IPS-18c (cell line): ENCODE results near the gene WDFY2.
A peak's percentile ranks its signal among the peaks of the same experiment; 100 is the strongest.
"Not testable (repeated sequence)": the region's sequence is repeated elsewhere in the genome, so short reads cannot be mapped to it uniquely, and the experiment has no call there.

Experiments
- H3K4me3 ChIP-seq: 2 replicates; pipeline ENCODE4 v1.7.0; 2013; ENCODE audit warnings: low read depth, mild to moderate bottlenecking, low read length, moderate library complexity; ENCODE audit not compliant: insufficient read depth
- H3K9me3 ChIP-seq: one replicate; pipeline ENCODE4 v1.6.1; 2013; ENCODE audit warnings: mild to moderate bottlenecking, low read length, moderate library complexity; ENCODE audit not compliant: control insufficient read depth, insufficient read depth

WDFY2 gene

GRCh38 chr13:51583875-51584730 is at the start of gene WDFY2:
WDFY2 (plus strand) TSS chr13:51584462; CDS start chr13:51584688, 226 bp downstream.
- H3K4me3 ChIP-seq = peak within 1 kb of the TSS; percentile 92
- no peaks in the 10 kb centered on the region for H3K9me3 ChIP-seq

GRCh38 chr13:51538591-51539179 is 45.6 kb upstream of the WDFY2 start:
- Histone ChIP-seq H3K9me3 (no peaks in the 10 kb centered on the region), H3K4me3 (no peak overlapping the region)

GRCh38 chr13:51539887-51540286 is 44.4 kb upstream of the WDFY2 start:
- no peak overlapping the region for H3K4me3 ChIP-seq
- no peaks in the 10 kb centered on the region for H3K9me3 ChIP-seq

- Histone ChIP-seq H3K4me3 (no peak overlapping the region), H3K9me3 (no peaks in the 10 kb centered on the region)
These were observed 43.2 kb upstream of the WDFY2 start for GRCh38 chr13:51541037-51541436.

- H3K4me3 ChIP-seq = no peak overlapping the region
- H3K9me3 ChIP-seq = no peaks in the 10 kb centered on the region
These were observed 42.4 kb upstream of the WDFY2 start for GRCh38 chr13:51541809-51542258.

GRCh38 chr13:51542346-51543242 is 41.7 kb upstream of the WDFY2 start:
- Histone ChIP-seq H3K9me3 (no peaks in the 10 kb centered on the region), H3K4me3 (no peak overlapping the region)

GRCh38 chr13:51545446-51545845 is 38.8 kb upstream of the WDFY2 start:
- not testable (repeated sequence) for H3K4me3 ChIP-seq, H3K9me3 ChIP-seq

- H3K9me3 ChIP-seq = no peaks in the 10 kb centered on the region
- no peak overlapping the region for H3K4me3 ChIP-seq
These were observed 36.7 kb upstream of the WDFY2 start for GRCh38 chr13:51547425-51548176.

- Histone ChIP-seq H3K9me3 (no peaks in the 10 kb centered on the region), H3K4me3 (no peak overlapping the region; the same call in 1 of the 2 replicates)
These were observed 35.2 kb upstream of the WDFY2 start for GRCh38 chr13:51549050-51549449.

- H3K4me3 ChIP-seq = no peak overlapping the region
- H3K9me3 ChIP-seq = no peaks in the 10 kb centered on the region
These were observed 34.7 kb upstream of the WDFY2 start for GRCh38 chr13:51549593-51549992.

GRCh38 chr13:51550151-51550550 is 34.1 kb upstream of the WDFY2 start:
- Histone ChIP-seq H3K4me3 (no peak overlapping the region), H3K9me3 (no peaks in the 10 kb centered on the region)

GRCh38 chr13:51551416-51551815 is 32.8 kb upstream of the WDFY2 start:
- Histone ChIP-seq H3K9me3 (no peaks in the 10 kb centered on the region), H3K4me3 (no peak overlapping the region)

GRCh38 chr13:51552027-51552426 is 32.2 kb upstream of the WDFY2 start:
- Histone ChIP-seq H3K9me3 (no peaks in the 10 kb centered on the region), H3K4me3 (no peak overlapping the region)

- H3K9me3 ChIP-seq = no peaks in the 10 kb centered on the region
- H3K4me3 ChIP-seq = no peak overlapping the region
These were observed 30.7 kb upstream of the WDFY2 start for GRCh38 chr13:51553531-51553930.

GRCh38 chr13:51556740-51557139 is 27.5 kb upstream of the WDFY2 start:
- H3K4me3 ChIP-seq = no peak overlapping the region
- no peaks in the 10 kb centered on the region for H3K9me3 ChIP-seq

- no peaks in the 10 kb centered on the region for H3K9me3 ChIP-seq
- no peak overlapping the region for H3K4me3 ChIP-seq
These were observed 26.8 kb upstream of the WDFY2 start for GRCh38 chr13:51557438-51557837.
